ENCODE results near the gene DEF6.

DNA sequence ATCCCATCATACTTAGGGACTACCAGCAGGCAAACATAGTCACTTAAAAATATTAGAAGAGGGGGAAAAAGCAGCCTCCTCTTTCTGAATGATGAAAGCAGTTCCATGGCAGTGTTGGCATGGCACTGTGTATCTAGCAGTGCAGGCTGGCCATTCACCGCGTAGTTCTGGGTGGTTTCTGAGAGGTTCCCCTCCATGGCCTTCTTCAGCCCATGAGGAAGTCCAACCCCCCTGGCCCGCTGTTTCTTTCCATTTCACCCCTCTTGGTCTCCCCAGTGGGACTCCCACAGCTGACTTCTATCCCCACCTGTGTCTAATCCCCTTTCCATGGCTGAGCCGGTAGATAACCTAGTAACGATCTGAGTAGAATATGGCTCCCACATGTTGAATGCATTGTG lies 61.7 kb downstream of the DEF6 start:
- TF ChIP-seq, protein P1, sequence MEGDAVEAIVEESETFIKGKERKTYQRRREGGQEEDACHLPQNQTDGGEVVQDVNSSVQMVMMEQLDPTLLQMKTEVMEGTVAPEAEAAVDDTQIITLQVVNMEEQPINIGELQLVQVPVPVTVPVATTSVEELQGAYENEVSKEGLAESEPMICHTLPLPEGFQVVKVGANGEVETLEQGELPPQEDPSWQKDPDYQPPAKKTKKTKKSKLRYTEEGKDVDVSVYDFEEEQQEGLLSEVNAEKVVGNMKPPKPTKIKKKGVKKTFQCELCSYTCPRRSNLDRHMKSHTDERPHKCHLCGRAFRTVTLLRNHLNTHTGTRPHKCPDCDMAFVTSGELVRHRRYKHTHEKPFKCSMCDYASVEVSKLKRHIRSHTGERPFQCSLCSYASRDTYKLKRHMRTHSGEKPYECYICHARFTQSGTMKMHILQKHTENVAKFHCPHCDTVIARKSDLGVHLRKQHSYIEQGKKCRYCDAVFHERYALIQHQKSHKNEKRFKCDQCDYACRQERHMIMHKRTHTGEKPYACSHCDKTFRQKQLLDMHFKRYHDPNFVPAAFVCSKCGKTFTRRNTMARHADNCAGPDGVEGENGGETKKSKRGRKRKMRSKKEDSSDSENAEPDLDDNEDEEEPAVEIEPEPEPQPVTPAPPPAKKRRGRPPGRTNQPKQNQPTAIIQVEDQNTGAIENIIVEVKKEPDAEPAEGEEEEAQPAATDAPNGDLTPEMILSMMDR (IDR thresholded peaks at IDR 0.05; ENCODE audit: low read depth, low read length), result no peak
- TF ChIP-seq EZH2phosphoT487 (IDR thresholded peaks at IDR 0.05; ENCODE audit: low read depth), result no peak
